ENCODE measurements around the gene STUM. TPM values are rescaled to one million over a fixed set of nuclear protein-coding genes. Genes with fewer than 3 reads are reported as not detected.

STUM gene
- total RNA-seq, 4 donors from 2014 or later = 1.4 to 4.1 (median 3.3) TPM

- intact Hi-C loops (cut with DNase I; ENCODE audit: low total_unique reads) (no loop called here), in situ Hi-C loops (cut with MboI; ENCODE audit: low pct_ligation_motif_present in 1 of 4, low pct_unique_long_range_greater_than_20kb in 1 of 4, low sequenced_read_pairs in 3 of 4) (no loop called here)
- TF ChIP-seq POLR2AphosphoS5 (IDR thresholded peaks at IDR 0.05) = no peak
- TF ChIP-seq POLR2A (IDR thresholded peaks at IDR 0.05) = no peak
- no peak for TF ChIP-seq EP300 (IDR thresholded peaks at IDR 0.05; ENCODE audit: low read depth)
- TF ChIP-seq, protein P1, sequence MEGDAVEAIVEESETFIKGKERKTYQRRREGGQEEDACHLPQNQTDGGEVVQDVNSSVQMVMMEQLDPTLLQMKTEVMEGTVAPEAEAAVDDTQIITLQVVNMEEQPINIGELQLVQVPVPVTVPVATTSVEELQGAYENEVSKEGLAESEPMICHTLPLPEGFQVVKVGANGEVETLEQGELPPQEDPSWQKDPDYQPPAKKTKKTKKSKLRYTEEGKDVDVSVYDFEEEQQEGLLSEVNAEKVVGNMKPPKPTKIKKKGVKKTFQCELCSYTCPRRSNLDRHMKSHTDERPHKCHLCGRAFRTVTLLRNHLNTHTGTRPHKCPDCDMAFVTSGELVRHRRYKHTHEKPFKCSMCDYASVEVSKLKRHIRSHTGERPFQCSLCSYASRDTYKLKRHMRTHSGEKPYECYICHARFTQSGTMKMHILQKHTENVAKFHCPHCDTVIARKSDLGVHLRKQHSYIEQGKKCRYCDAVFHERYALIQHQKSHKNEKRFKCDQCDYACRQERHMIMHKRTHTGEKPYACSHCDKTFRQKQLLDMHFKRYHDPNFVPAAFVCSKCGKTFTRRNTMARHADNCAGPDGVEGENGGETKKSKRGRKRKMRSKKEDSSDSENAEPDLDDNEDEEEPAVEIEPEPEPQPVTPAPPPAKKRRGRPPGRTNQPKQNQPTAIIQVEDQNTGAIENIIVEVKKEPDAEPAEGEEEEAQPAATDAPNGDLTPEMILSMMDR (IDR thresholded peaks at IDR 0.05) = no peak
- Histone ChIP-seq H3K36me3 (no peaks in the 10 kb centered on the region), H3K27ac (no peak overlapping the region), H3K4me3 (no peak overlapping the region), H3K4me1 (peaks cover 0 to 4% (median 0%) of the 10 kb centered on the region in 4 donors), H3K9me3 (no peaks in the 10 kb centered on the region), H3K27me3 (no peaks in the 10 kb centered on the region)
- no peak for DNase-seq
- 89 to 100% methylated on average over 2 of the region's 2 CpGs for WGBS, 2 donors (ENCODE audit: low coverage in 1 of 2)
These were observed 13.9 kb upstream of the STUM start for GRCh38 chr1:226534645-226535044.

GRCh38 chr1:226535666-226536065, 12.9 kb upstream of the STUM start:
- TF ChIP-seq EP300 (IDR thresholded peaks at IDR 0.05; ENCODE audit: low read depth) (no peak), POLR2AphosphoS5 (IDR thresholded peaks at IDR 0.05) (no peak), POLR2A (IDR thresholded peaks at IDR 0.05) (no peak)
- TF ChIP-seq, protein P1 (IDR thresholded peaks at IDR 0.05) = no peak
- in situ Hi-C loops (cut with MboI; ENCODE audit: low pct_ligation_motif_present in 1 of 4, low pct_unique_long_range_greater_than_20kb in 1 of 4, low sequenced_read_pairs in 3 of 4) = no loop called here
- H3K4me1 ChIP-seq = peaks cover 0 to 4% (median 0%) of the 10 kb centered on the region in 4 donors

DNA sequence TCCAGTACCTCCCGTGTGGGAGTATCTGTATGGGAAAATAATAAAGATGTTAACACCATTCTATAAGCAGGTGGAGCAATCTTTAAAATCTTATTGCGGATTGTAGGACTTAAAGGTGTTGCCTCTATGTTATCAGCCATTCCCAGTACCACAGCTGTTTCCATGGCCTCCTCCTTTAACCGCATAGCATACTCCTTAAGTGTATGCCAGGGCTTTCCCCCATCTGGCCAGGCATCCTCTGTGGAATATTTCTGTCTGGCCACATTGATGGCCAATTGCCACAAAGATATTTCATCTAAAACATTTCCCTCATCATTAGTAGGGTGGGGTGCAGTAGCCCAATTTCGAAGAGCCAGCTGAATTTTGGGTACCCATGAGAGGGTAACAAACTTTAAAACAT, 7.3 kb upstream of the STUM start:
- TF ChIP-seq, protein P1 (IDR thresholded peaks at IDR 0.05) = no peak
- TF ChIP-seq POLR2AphosphoS5 (IDR thresholded peaks at IDR 0.05) = no peak
- Histone ChIP-seq H3K36me3 (no peaks in the 10 kb centered on the region), H3K27ac (no peak overlapping the region), H3K4me1 (peaks cover 0 to 21% (median 16%) of the 10 kb centered on the region in 4 donors), H3K4me3 (no peak overlapping the region), H3K27me3 (no peaks in the 10 kb centered on the region), H3K9me3 (no peaks in the 10 kb centered on the region)
- 89 to 91% methylated on average over 3 to 4 of the region's 4 CpGs for WGBS, 2 donors (ENCODE audit: low coverage in 1 of 2)
- intact Hi-C loops (cut with DNase I; ENCODE audit: low total_unique reads) = no loop called here
- no peak for DNase-seq
- in situ Hi-C loops (cut with MboI; ENCODE audit: low pct_ligation_motif_present in 1 of 4, low pct_unique_long_range_greater_than_20kb in 1 of 4, low sequenced_read_pairs in 3 of 4) = no loop called here

More at GRCh38 chr1:226535666-226536065, 12.9 kb upstream of the STUM start:
- no peaks in the 10 kb centered on the region for H3K9me3 ChIP-seq
- intact Hi-C loops (cut with DNase I; ENCODE audit: low total_unique reads) = no loop called here
- 82 to 88% methylated on average over 1 to 9 of the region's 9 CpGs for WGBS, 2 donors (ENCODE audit: low coverage in 1 of 2)
- no peaks in the 10 kb centered on the region for H3K27me3 ChIP-seq
- H3K4me3 ChIP-seq = no peak overlapping the region
- no peaks in the 10 kb centered on the region for H3K36me3 ChIP-seq
- DNase-seq = no peak
- H3K27ac ChIP-seq = no peak overlapping the region

DNA sequence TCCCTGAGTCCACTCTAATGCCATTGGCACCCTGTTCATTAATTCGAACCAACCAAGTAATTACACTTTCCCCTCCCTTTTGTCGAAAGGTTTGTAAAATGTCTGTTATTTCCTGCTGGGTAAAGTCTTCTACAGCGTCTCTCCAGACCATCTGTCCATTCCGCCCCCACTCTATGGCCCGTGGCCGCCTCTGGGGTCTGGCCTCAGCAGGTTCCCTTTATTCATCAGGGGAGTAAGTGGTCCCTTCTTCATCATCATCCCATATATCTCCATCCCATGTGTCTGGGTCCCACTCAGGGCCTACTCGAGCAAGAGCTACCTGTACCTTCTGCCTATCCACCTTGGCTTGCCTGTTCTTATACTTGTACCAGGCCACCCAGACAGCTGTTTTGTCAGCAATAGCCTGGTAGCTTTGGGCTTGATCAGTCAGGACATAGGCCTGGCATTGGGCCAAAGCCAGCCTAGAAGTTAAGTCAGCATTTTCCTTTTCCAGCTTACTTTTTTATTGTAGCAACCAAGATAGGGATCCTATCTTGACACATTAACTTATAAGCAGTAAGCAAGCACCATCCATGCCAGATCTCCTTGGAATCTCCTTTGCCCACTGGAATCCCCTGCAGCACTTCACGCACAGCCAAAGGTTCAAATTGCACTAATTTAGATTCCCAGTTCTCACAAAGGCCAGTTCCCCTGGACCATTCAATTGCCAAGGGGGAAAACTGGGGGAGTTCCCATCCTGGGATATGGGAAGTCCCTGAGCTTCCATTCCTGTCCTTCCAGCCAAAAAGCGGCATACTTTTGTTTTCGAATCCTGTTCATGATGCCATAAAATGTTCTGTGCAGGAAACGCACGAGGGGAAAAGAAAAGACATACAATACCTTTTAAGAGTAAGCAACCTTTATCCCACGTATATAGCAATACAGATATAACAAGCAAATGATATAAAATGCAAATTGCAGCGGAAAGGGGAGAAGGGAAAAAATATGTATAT, 6.6 kb upstream of the STUM start:
- H3K27ac ChIP-seq = peak overlapping the region; percentile 22 to 67 (median 52)
- in situ Hi-C loops (cut with MboI; ENCODE audit: low pct_ligation_motif_present in 1 of 4, low pct_unique_long_range_greater_than_20kb in 1 of 4, low sequenced_read_pairs in 3 of 4) = no loop called here
- H3K27me3 ChIP-seq = no peaks in the 10 kb centered on the region
- intact Hi-C loops (cut with DNase I; ENCODE audit: low total_unique reads) = no loop called here
- TF ChIP-seq, protein P1 (IDR thresholded peaks at IDR 0.05) = no peak
- TF ChIP-seq POLR2AphosphoS5 (IDR thresholded peaks at IDR 0.05) = no peak
- no peak for TF ChIP-seq EP300 (IDR thresholded peaks at IDR 0.05; ENCODE audit: low read depth)
- no peak for TF ChIP-seq POLR2A (IDR thresholded peaks at IDR 0.05)
- peak; percentile 61 for DNase-seq
- H3K4me1 ChIP-seq = peaks cover 0 to 21% (median 16%) of the 10 kb centered on the region in 4 donors
- H3K36me3 ChIP-seq = no peaks in the 10 kb centered on the region
- no peak overlapping the region for H3K4me3 ChIP-seq
- no peaks in the 10 kb centered on the region for H3K9me3 ChIP-seq
- WGBS, 2 donors (ENCODE audit: low coverage in 1 of 2) = 46 to 54% methylated on average over 6 to 14 of the region's 14 CpGs

All from transverse colon (tissue), 4 donors.